HPDE6-E6E7 (cell line): ENCODE measurements around the gene PPP2R2C.

Experiments used
- DNase-seq: peaks from one replicate; pipeline ENCODE4 v3.0.0; 2011; ENCODE audit warnings: missing footprints; ENCODE audit errors: extremely low spot score

Gene PPP2R2C

GRCh38 chr4:6309777-6310176 is 162.6 kb downstream of the PPP2R2C start:
- DNase-seq = no peak

GRCh38 chr4:6308899-6309643 is 163.3 kb downstream of the PPP2R2C start:
- DNase-seq = no peak

DNA sequence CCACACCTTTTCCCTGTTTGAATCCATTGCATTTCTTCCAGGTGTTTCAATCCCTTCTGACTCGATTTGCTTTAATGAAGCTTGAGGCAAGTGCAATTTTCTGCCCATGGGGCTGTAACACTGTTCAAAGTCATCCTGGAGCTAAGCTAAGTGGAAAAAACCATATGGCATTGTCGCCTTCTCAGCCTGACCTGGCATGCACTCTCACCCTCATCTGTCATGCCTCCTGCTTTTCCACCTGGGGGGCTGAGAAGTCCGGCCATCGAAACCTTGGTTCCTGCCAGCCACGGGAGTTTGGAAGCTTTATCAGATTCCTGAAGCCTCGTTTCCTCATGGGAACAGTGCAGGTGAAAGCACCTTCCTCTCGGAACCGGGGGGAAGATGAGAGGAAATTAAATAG is 164.5 kb downstream of the PPP2R2C start:
- no peak for DNase-seq

GRCh38 chr4:6307230-6307629 is 165.2 kb downstream of the PPP2R2C start:
- DNase-seq = no peak

DNA sequence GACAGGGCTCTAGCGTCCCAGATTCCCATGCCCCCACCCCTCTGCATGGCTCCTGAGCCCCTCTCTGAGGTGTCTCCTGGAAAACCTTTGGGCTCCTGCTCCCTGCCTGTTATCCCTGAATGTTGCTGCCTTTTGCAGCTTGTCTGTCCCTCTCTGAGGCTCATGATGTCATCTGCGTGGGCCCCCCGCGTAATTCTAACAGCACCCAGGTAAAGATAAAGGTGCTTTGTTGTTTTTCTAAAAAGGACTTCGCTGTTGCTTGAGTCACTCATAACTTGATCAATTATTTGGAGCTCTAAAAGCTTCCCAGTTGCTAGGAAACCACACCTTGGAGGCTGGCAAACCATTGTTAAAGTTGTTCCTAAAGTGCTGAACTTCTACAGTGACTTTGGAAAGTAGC is 166.1 kb downstream of the PPP2R2C start:
- no peak for DNase-seq

- no peak for DNase-seq
Measured at GRCh38 chr4:6303943-6304342, 168.5 kb downstream of the PPP2R2C start.

DNA sequence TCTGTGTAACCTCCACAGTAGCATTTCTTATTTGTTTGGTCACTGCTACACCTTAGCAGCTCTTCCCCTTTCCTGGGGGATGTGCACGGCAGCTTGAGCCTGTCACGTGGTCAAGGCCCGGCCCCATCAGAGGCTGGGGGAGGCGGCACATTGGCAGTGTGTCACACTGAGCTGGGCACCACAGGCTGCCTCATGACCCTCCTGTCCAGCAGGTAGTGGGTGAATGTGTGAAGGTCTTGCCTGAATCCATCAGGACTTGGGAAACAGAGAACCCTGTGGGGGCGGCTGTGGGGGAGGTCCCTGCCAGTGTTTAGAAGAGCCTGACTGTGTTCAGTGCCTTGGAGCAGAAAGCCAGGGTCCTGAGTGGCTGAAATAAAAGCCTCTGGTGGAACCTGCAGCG is 169.5 kb downstream of the PPP2R2C start:
- no peak for DNase-seq

GRCh38 chr4:6301732-6302442 is 170.5 kb downstream of the PPP2R2C start:
- DNase-seq = no peak

- no peak for DNase-seq
Measured at GRCh38 chr4:6301051-6301731, 171.2 kb downstream of the PPP2R2C start.

DNA sequence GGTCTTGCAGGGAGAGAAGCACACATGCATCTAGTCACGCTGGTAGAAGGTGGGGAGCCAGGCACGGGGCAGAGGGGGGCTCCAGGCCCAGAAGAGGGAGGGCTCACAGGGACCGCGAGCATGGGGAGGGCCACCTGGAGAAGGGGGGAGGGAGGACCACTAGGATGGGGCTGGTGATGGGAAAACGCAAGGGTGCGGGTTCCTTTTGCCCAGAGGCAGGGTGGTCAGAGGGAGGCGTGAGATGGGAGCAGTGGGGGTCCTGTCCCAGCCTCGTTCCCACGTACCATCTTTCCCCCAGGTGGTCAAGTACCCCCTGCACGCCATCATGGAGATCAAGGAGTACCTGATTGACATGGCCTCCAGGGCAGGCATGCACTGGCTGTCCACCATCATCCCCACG is 172.1 kb downstream of the PPP2R2C start:
- DNase-seq = no peak

DNA sequence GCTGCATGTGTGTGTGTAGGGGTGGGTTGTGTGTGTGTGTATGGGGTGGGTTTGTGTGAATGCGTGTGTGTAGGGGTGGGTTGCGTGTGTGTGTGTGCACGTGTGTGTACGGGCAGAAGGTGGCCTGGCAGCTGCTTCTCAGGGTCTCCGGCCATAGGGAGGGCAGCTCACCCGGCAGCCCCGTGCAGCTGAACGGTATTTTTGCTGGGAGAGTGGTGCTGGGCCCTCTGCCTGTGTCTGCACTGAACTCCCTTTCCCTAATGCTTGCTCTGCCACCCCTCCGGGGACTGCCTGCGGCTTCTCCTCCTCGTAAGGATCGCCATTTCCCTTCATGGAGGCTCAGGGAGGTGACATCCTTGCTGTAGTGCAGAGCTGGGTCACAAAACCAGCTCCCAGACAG is 172.5 kb downstream of the PPP2R2C start:
- DNase-seq = no peak

DNA sequence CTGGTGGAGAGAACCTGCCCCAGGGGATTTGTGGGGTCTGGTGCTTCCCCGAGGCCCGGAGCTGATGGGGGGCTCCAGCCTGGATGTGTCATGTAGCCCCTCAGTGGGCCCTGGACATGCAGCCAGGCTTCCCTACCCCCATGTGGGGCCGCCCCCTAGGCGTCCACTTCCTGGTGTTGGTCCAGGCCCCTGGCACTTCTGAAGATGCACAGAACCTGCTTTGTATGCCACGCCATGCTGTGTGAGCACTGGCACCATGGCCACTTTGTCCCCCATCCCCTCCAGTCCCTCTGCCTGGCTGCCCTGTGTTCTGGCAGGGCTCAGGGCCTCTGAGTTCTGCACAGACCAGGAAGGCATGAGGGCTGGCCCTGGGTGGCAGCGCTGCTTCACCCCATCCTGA is 173.6 kb downstream of the PPP2R2C start:
- no peak for DNase-seq

- no peak for DNase-seq
Measured at GRCh38 chr4:6298035-6298434, 174.4 kb downstream of the PPP2R2C start.

GRCh38 chr4:6297266-6297815 is 175.1 kb downstream of the PPP2R2C start:
- no peak for DNase-seq

- no peak for DNase-seq
Measured at GRCh38 chr4:6296026-6296425, 176.4 kb downstream of the PPP2R2C start.

DNA sequence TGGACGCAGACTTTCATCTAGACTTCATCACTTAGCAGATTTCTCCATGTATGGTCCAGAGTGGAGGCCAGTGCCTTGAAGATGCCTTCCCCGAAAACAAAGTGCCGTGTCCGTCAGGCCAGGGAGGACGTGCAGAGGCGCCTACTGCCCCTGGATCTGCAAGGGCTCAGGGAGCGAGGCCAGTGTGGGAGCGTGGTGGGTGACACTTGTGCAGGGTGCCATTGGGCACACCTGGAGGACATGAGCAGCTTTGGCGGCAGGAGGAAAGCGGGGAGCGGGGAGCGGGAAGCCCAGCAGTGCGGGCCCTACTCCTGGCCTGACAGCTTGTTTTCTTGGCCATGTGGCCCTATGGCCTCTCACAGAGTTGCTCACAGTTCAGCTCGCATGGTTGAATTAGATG is 176.9 kb downstream of the PPP2R2C start:
- no peak for DNase-seq

GRCh38 chr4:6294705-6295421 is 177.6 kb downstream of the PPP2R2C start:
- no peak for DNase-seq

DNA sequence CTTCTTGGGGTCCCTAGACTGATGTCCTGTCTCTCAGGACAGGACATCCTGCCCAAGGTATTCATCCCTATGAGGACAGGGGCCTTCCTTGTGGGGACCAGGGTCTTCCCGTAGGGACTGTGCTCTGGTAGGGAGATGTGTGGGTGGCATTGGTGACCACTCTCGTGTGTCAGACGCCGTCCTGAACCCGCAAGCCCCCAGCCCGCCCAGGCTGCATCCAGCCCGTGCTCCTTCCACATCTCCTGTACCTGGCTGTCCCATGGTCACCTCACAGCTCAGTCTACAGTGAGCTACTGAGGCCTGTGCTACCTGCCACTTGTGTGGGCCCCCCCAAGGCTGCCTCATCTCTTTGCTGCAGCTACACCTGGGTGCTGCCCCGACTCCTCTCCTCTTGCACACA is 178.8 kb downstream of the PPP2R2C start:
- no peak for DNase-seq

GRCh38 chr4:6293097-6293445 is 179.3 kb downstream of the PPP2R2C start:
- DNase-seq = no peak

- no peak for DNase-seq
Measured at GRCh38 chr4:6292376-6293096, 179.9 kb downstream of the PPP2R2C start.

DNA sequence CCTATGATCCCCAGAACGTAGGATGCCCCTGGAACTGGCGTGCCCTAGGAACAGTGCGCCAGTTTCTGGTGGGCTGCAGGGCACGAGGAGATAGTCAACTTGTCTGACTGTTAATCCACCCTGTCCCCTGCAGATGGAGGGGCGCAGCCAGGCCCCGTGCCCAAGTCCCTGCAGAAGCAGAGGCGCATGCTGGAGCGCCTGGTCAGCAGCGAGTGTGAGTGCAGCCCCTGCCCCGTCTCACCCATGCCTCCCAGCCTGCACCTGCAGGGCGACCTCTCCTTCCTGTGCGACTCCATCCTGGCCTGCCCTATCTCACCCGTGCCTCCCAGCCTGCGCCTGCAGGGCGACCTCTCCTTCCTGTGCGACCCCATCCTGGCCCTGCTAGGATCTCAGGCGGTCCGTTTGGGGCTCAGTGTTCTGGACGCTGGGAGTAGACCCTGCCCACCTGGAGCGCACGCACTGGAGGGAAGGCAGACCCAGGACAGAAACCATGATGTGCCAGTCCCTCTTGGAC is 180.6 kb downstream of the PPP2R2C start:
- DNase-seq = no peak
